Neuronal stem cell (in vitro differentiated cells): ENCODE data around the gene TNFRSF13B.
"Not testable (repeated sequence)": the region's sequence is repeated elsewhere in the genome, so short reads cannot be mapped to it uniquely, and the experiment has no call there.

Experiments used
- DNase-seq: peaks from one replicate; pipeline ENCODE4 v3.0.0-alpha.2; 2013; ENCODE audit warnings: low spot score
- H2AFZ ChIP-seq: one replicate; pipeline ENCODE4 v1.6.1; 2013; ENCODE audit warnings: mild to moderate bottlenecking, low read length, inconsistent platforms
- H2AK5ac ChIP-seq: 2 replicates; pipeline ENCODE4 v1.6.1; 2013; ENCODE audit warnings: low read depth, mild to moderate bottlenecking, inconsistent platforms, low read length, moderate library complexity, mixed read lengths
- H2BK120ac ChIP-seq: 2 replicates; pipeline ENCODE4 v1.6.1; 2013; ENCODE audit warnings: low read depth, mild to moderate bottlenecking, inconsistent platforms, low read length, moderate library complexity, mixed read lengths
- H2BK12ac ChIP-seq: one replicate; pipeline ENCODE4 v1.6.1; 2013; ENCODE audit warnings: low read length, inconsistent platforms
- H2BK15ac ChIP-seq: 2 replicates; pipeline ENCODE4 v1.6.1; 2013; ENCODE audit warnings: mild to moderate bottlenecking, low read length, inconsistent platforms, mixed read lengths
- H2BK5ac ChIP-seq: one replicate; pipeline ENCODE4 v1.6.1; 2013; ENCODE audit warnings: inconsistent platforms, mild to moderate bottlenecking, low read length, moderate library complexity
- H3K14ac ChIP-seq: one replicate; pipeline ENCODE4 v1.6.1; 2013; ENCODE audit warnings: low read length, inconsistent platforms
- H3K18ac ChIP-seq: 2 replicates; pipeline ENCODE4 v1.6.1; 2013; ENCODE audit warnings: low read length, inconsistent platforms
- H3K23ac ChIP-seq: 2 replicates; pipeline ENCODE4 v1.6.1; 2013; ENCODE audit warnings: low read depth, mild to moderate bottlenecking, mixed read lengths, low read length, inconsistent platforms; ENCODE audit not compliant: poor library complexity
- H3K27ac ChIP-seq: replicated peaks from 3 replicates; pipeline ENCODE4 v1.5.1; 2013; ENCODE audit warnings: low read length, inconsistent platforms
- H3K27me3 ChIP-seq, 3 experiments: 2 replicates each; pipeline ENCODE4 v1.6.1; 2013; ENCODE audit warnings: low read length in 3 of 3, mild to moderate bottlenecking in 2 of 3, inconsistent platforms in 1 of 3, low read depth in 1 of 3, mixed read lengths in 1 of 3, moderate library complexity in 1 of 3; ENCODE audit not compliant: control insufficient read depth in 3 of 3, insufficient read depth in 3 of 3
- H3K36me3 ChIP-seq, 2 donors: replicated peaks in 1 of 2; 2 replicates each; pipeline ENCODE4 v1.6.1; 2013; ENCODE audit warnings: low read length in 2 of 2; ENCODE audit not compliant: control insufficient read depth in 2 of 2, insufficient read depth in 2 of 2
- H3K4ac ChIP-seq: 2 replicates; pipeline ENCODE4 v1.6.1; 2013; ENCODE audit warnings: inconsistent platforms, mild to moderate bottlenecking, low read length, moderate library complexity
- H3K4me1 ChIP-seq, 2 donors: 1 replicate in 1 of 2; 2 replicates in 1 of 2; pipeline ENCODE4 v1.6.1; 2013; ENCODE audit warnings: low read length in 2 of 2, low read depth in 1 of 2; ENCODE audit not compliant: control insufficient read depth in 2 of 2, insufficient read depth in 1 of 2
- H3K4me2 ChIP-seq: one replicate; pipeline ENCODE4 v1.6.1; 2013; ENCODE audit warnings: mild to moderate bottlenecking, low read length, inconsistent platforms; ENCODE audit not compliant: insufficient read depth, poor library complexity, severe bottlenecking
- H3K4me3 ChIP-seq, 2 donors: 2 replicates each; pipeline ENCODE4 v1.5.1; 2013; ENCODE audit warnings: low read length in 2 of 2, mild to moderate bottlenecking in 2 of 2, inconsistent platforms in 1 of 2, moderate library complexity in 1 of 2
- H3K79me1 ChIP-seq: one replicate; pipeline ENCODE4 v1.6.1; 2013; ENCODE audit warnings: low read depth, mild to moderate bottlenecking, inconsistent platforms, low read length, moderate library complexity
- H3K9ac ChIP-seq: one replicate; pipeline ENCODE4 v1.6.1; 2013; ENCODE audit warnings: mild to moderate bottlenecking, low read depth, low read length, inconsistent platforms; ENCODE audit not compliant: poor library complexity
- H3K9me3 ChIP-seq, 2 donors: replicated peaks in 1 of 2; 2 replicates each; pipeline versions ENCODE3 to v1.6.1; 2013; ENCODE audit warnings: low read length in 2 of 2, mild to moderate bottlenecking in 2 of 2, inconsistent platforms in 1 of 2, low read depth in 1 of 2, mixed read lengths in 1 of 2, moderate library complexity in 1 of 2; ENCODE audit not compliant: control insufficient read depth in 2 of 2, insufficient read depth in 1 of 2
- H4K8ac ChIP-seq: one replicate; pipeline ENCODE4 v1.6.1; 2013; ENCODE audit warnings: low read depth, mild to moderate bottlenecking, inconsistent platforms, low read length, moderate library complexity
- H4K91ac ChIP-seq: one replicate; pipeline ENCODE4 v1.6.1; 2013; ENCODE audit warnings: low read length, low read depth, mild to moderate bottlenecking, inconsistent platforms; ENCODE audit not compliant: poor library complexity
- WGBS, 2 donors: extraction: QIAGEN DNeasy Blood & Tissue Kit; methylation state at CpG; one replicate each; pipeline ENCODE4 v1.1.7; 2013; ENCODE audit warnings: missing lambda C conversion rate in 2 of 2, mixed read lengths in 1 of 2; ENCODE audit not compliant: insufficient read length in 2 of 2, insufficient replicate concordance in 1 of 2; ENCODE audit errors: extremely low coverage in 2 of 2; 5-methylcytosine and 5-hydroxymethylcytosine counted together

TNFRSF13B gene

GRCh38 chr17:17017343-17018014, 45.6 kb upstream of the TNFRSF13B start:
- no peaks in the 10 kb centered on the region for H3K79me1 ChIP-seq
- peak overlapping the region; percentile 2 for H3K14ac ChIP-seq
- no peak for DNase-seq
- WGBS, 2 donors: no CpG with 5 or more reads among the region's 8 CpGs
- H3K4ac ChIP-seq: no peak overlapping the region
- H2BK120ac ChIP-seq: no peak overlapping the region
- no peaks in the 10 kb centered on the region for H3K9me3 ChIP-seq
- no peak overlapping the region for H3K23ac ChIP-seq
- no peak overlapping the region for H3K4me3 ChIP-seq
- peaks cover 0 to 7% (median 0%) of the 10 kb centered on the region in 3 experiments for H3K27me3 ChIP-seq
- H3K4me2 ChIP-seq: no peak overlapping the region
- peaks cover 9 to 17% of the 10 kb centered on the region in 2 donors for H3K4me1 ChIP-seq
- H3K9ac ChIP-seq: peak overlapping the region; percentile 3
- H4K91ac ChIP-seq: no peak overlapping the region
- no peak overlapping the region for H2BK5ac ChIP-seq
- no peaks in the 10 kb centered on the region for H3K36me3 ChIP-seq
- no peak overlapping the region for H4K8ac ChIP-seq
- H2BK12ac ChIP-seq: no peak overlapping the region
- H3K27ac ChIP-seq: no peak overlapping the region
- H3K18ac ChIP-seq: no peak overlapping the region
- H2AK5ac ChIP-seq: peak overlapping the region; percentile 94
- H2AFZ ChIP-seq: no peak overlapping the region
- H2BK15ac ChIP-seq: peak overlapping the region; percentile 1

GRCh38 chr17:17016199-17017197, 44.6 kb upstream of the TNFRSF13B start:
- not testable (repeated sequence) for H3K36me3 ChIP-seq, H3K79me1 ChIP-seq, H3K9me3 ChIP-seq, H3K4me3 ChIP-seq, H4K8ac ChIP-seq, H2BK12ac ChIP-seq, H3K4me1 ChIP-seq, H3K14ac ChIP-seq, H2BK5ac ChIP-seq, H3K18ac ChIP-seq, H3K4me2 ChIP-seq, H3K27me3 ChIP-seq, H3K9ac ChIP-seq, DNase-seq, H3K23ac ChIP-seq, H2AFZ ChIP-seq, H3K27ac ChIP-seq, H2BK120ac ChIP-seq, H4K91ac ChIP-seq, H3K4ac ChIP-seq, H2AK5ac ChIP-seq
- peak overlapping the region; percentile 5 for H2BK15ac ChIP-seq
- no CpG with 5 or more reads among the region's 8 CpGs for WGBS, 2 donors

- Histone ChIP-seq H3K4ac (no peak overlapping the region), H3K4me1 (no peaks in the 10 kb centered on the region), H3K9me3 (no peaks in the 10 kb centered on the region), H3K23ac (no peak overlapping the region), H3K4me2 (no peak overlapping the region), H2BK120ac (no peak overlapping the region), H3K9ac (no peak overlapping the region), H4K8ac (no peak overlapping the region), H2BK12ac (no peak overlapping the region), H2BK15ac (no peak overlapping the region), H2BK5ac (no peak overlapping the region), H3K27ac (no peak overlapping the region), H3K4me3 (no peak overlapping the region), H3K79me1 (no peaks in the 10 kb centered on the region), H4K91ac (no peak overlapping the region), H3K18ac (no peak overlapping the region), H3K36me3 (no peaks in the 10 kb centered on the region), H2AK5ac (no peak overlapping the region), H2AFZ (no peak overlapping the region), H3K14ac (no peak overlapping the region), H3K27me3 (peaks cover 0 to 7% (median 0%) of the 10 kb centered on the region in 3 experiments)
- DNase-seq: no peak
- no CpG with 5 or more reads among the region's 6 CpGs for WGBS, 2 donors
Observed at GRCh38 chr17:17015230-17015629, 43.3 kb upstream of the TNFRSF13B start.

- H3K4me1 ChIP-seq, H3K27me3 ChIP-seq, H2BK12ac ChIP-seq, H3K14ac ChIP-seq, H3K4ac ChIP-seq, H3K36me3 ChIP-seq, H3K27ac ChIP-seq, H3K9me3 ChIP-seq, H3K23ac ChIP-seq, H3K9ac ChIP-seq, H2AFZ ChIP-seq, H3K18ac ChIP-seq, DNase-seq, H2BK5ac ChIP-seq, H2BK120ac ChIP-seq, H4K91ac ChIP-seq, H2AK5ac ChIP-seq, H4K8ac ChIP-seq, H3K4me3 ChIP-seq, H2BK15ac ChIP-seq, H3K79me1 ChIP-seq, H3K4me2 ChIP-seq: not testable (repeated sequence)
- no CpG with 5 or more reads among the region's 9 CpGs for WGBS, 2 donors
Observed at GRCh38 chr17:17014748-17015124, 42.8 kb upstream of the TNFRSF13B start.
